Mesenteric fat pad (tissue), 1 donor: ENCODE data around the gene THAP11. TPM values are rescaled to one million over a fixed set of nuclear protein-coding genes. Genes with fewer than 3 reads are reported as not detected.

Experiments
- DNase-seq: peaks from one replicate; pipeline ENCODE4 v3.0.0-alpha.2; 2020; ENCODE audit warnings: low spot score
- long read RNA-seq: library from polyadenylated mRNA; unstranded; transcript quantifications from one replicate; pipeline ENCODE4 v2.0.0, GENCODE V29; 2020
- total RNA-seq: library from RNA; stranded (reverse); fragmentation: NEBNext Ultra II Directional; extraction: Animal tissue kit (Norgen Biotek cat#: 25700); gene quantifications from one replicate; pipeline ENCODE4 v1.2.1, GENCODE V29; 2021
- donor health status: DM: yes; HTN: yes; CAD: no.

The THAP11 gene
- 21.6 TPM for total RNA-seq
- long read RNA-seq, transcript THAP11-201 (1 exons, 2,114 nt), result major isoform, 26 of 27 reads
- long read RNA-seq, partial matches to known transcripts, result 0 of 27 reads
- long read RNA-seq, other reads (novel, unspliced or antisense), result 1 of 27 reads

- DNase-seq, result peak; percentile 96
Observed at GRCh38 chr16:67841816-67842508, at the start of gene THAP11. TSS of gene THAP11 (plus strand) at chr16:67842320. CDS start at chr16:67842555, 235 bp downstream.

GRCh38 chr16:67796099-67796718 lies 45.9 kb upstream of the THAP11 start:
- no peak for DNase-seq

- DNase-seq, result no peak
Observed at GRCh38 chr16:67800338-67800926, 41.7 kb upstream of the THAP11 start.

- DNase-seq, result no peak
Observed at GRCh38 chr16:67801241-67801640, 40.9 kb upstream of the THAP11 start.

- DNase-seq, result no peak
Observed at GRCh38 chr16:67801883-67802282, 40.2 kb upstream of the THAP11 start.

- DNase-seq, result no peak
Observed at GRCh38 chr16:67803894-67804293, 38.2 kb upstream of the THAP11 start.

- DNase-seq, result no peak
Observed at GRCh38 chr16:67804853-67805542, 37.1 kb upstream of the THAP11 start.

- DNase-seq, result no peak
Observed at GRCh38 chr16:67805718-67806427, 36.2 kb upstream of the THAP11 start.

- peak; percentile 98 for DNase-seq
Observed at GRCh38 chr16:67806428-67807147, 35.5 kb upstream of the THAP11 start, which contains the start of the genes RANBP10 and TSNAXIP1. TSS of gene RANBP10 (minus strand) at chr16:67806560. CDS start at chr16:67806536, 24 bp downstream. TSS of gene TSNAXIP1 (plus strand) at chr16:67806889. CDS start at chr16:67807150, 261 bp downstream.

GRCh38 chr16:67807148-67807682 lies 34.9 kb upstream of the THAP11 start:
- DNase-seq, result no peak

- DNase-seq, result no peak
Observed at GRCh38 chr16:67811899-67812298, 30.2 kb upstream of the THAP11 start.

GRCh38 chr16:67814567-67814966 lies 27.6 kb upstream of the THAP11 start:
- DNase-seq, result no peak

- no peak for DNase-seq
Observed at GRCh38 chr16:67820608-67821259, 21.4 kb upstream of the THAP11 start.

GRCh38 chr16:67822511-67822910 lies 19.6 kb upstream of the THAP11 start:
- DNase-seq, result no peak

GRCh38 chr16:67825119-67825518 lies 17.0 kb upstream of the THAP11 start:
- DNase-seq, result no peak

GRCh38 chr16:67825906-67826305 lies 16.2 kb upstream of the THAP11 start:
- no peak for DNase-seq

GRCh38 chr16:67828651-67829050 lies 13.5 kb upstream of the THAP11 start:
- no peak for DNase-seq

- DNase-seq, result no peak
Observed at GRCh38 chr16:67833030-67833414, 9.1 kb upstream of the THAP11 start.
